ENCODE results near the gene OR6B1. TPM values are rescaled to one million over a fixed set of nuclear protein-coding genes. Genes with fewer than 3 reads are reported as not detected.

The OR6B1 gene
- total RNA-seq, 1 experiment from 2014 or later = not detected

DNA sequence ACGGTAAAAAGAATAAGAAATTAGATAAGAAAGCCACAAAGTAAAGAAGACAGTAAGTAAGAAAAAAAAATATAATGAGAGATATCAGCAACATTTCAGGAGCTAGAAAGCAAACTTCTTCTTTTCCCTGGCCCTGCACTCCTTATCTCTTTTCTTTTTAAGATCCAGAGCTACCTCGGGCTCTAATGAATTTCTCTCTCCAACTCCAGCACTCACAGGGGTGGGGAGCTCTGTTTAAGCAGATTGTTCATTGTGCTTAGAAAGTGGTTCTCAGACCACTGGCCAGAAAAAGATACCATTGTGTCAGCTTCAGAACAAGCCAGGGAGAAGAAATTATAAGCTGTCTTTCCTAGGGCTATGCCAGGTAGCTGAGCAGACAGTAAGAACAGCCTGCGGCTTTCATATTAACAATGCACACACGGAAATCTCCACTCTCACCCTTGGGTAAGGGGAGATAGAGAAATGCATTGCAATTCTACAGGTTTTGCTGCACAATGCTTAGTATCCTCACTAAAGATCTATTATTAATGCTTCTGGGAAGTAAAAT lies 26.2 kb upstream of the OR6B1 start:
- no peak for TF ChIP-seq TP53 (CRISPR knock-in tag; IDR thresholded peaks at IDR 0.05)
- no peak for TF ChIP-seq ZNF416 (CRISPR knock-in tag; IDR thresholded peaks at IDR 0.05)
- no peak for TF ChIP-seq CREM (CRISPR knock-in tag; IDR thresholded peaks at IDR 0.05)
- no peak for TF ChIP-seq NFYB (CRISPR knock-in tag; conservative IDR thresholded peaks at IDR 0.05; ENCODE audit: low read depth)
- Mint-ChIP-seq H3K36me3 (no peaks in the 10 kb centered on the region), H3K4me3 (no peak overlapping the region), H3K4me1 (no peaks in the 10 kb centered on the region), H3K9me3 (peaks cover 17% of the 10 kb centered on the region; the same call in 1 of the 2 replicates), H3K27ac (no peak overlapping the region), H3K27me3 (ENCODE audit: low read depth) (no peaks in the 10 kb centered on the region)
- ChIA-PET CTCF (interaction anchor here (0.8 to 1.2 kb wide), 2 partner anchors 90 to 154 kb away, joined by 3 read pairs; no protein-coding TSS in a partner anchor), POLR2A (no interaction called here)
- ATAC-seq (no peak), DNase-seq (ENCODE audit: low spot score) (no peak)

DNA sequence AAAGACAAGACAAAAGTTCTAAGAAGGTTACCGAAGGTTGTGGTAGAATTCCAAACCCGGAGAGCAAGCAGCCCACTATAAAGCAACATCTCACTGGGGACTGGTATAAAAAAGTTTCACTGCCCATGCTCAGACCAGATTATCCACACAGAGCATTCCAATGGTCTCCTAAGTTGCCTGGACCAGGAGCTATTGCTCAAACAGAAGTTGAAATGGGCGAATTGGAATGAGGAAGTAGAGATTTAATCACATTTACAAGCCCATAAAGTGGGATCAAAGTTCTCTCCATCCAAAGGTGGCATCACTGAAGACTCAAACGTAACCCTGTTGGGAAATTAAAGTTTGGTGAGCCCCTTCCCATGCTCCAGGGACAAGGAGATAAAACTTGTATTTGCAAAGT lies 25.7 kb upstream of the OR6B1 start:
- POLR2A ChIA-PET = no interaction called here
- CTCF ChIA-PET = no interaction called here

DNA sequence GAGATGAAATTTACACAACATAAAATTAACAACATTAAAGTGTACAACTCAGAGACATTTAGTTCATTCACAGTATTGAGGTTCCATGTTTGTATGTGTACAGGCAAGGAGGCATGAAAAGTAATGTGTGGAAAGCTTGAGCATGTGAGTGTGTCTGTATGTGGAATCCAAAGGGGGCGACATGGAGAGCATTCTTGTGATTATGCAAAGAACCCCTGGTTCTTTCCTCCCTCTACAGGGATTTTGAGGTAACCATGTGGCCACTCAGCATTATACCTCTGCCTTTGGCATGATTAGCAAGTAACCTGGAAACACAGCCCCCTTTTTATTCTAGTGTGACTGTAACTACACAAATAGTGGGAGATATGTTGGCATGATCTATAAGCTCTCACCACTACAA lies 24.5 kb upstream of the OR6B1 start:
- no peak for DNase-seq (ENCODE audit: low spot score)
- H3K36me3 Mint-ChIP-seq = no peaks in the 10 kb centered on the region
- ATAC-seq = peak; percentile 83
- CTCF ChIA-PET = interaction anchor here (0.7 to 1.0 kb wide), 4 partner anchors 23 to 91 kb away, joined by 3 read pairs; no protein-coding TSS in a partner anchor
- H3K27me3 Mint-ChIP-seq (ENCODE audit: low read depth) = no peaks in the 10 kb centered on the region
- no peaks in the 10 kb centered on the region for H3K4me1 Mint-ChIP-seq
- TF ChIP-seq, protein P1, sequence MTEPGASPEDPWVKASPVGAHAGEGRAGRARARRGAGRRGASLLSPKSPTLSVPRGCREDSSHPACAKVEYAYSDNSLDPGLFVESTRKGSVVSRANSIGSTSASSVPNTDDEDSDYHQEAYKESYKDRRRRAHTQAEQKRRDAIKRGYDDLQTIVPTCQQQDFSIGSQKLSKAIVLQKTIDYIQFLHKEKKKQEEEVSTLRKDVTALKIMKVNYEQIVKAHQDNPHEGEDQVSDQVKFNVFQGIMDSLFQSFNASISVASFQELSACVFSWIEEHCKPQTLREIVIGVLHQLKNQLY (CRISPR knock-in tag; IDR thresholded peaks at IDR 0.05) = no peak
- TF ChIP-seq IRF2 (CRISPR knock-in tag; IDR thresholded peaks at IDR 0.05; ENCODE audit: borderline replicate concordance, low read depth) (no peak), ATF1 (CRISPR knock-in tag; IDR thresholded peaks at IDR 0.05) (no peak), NR3C1 (CRISPR knock-in tag; conservative IDR thresholded peaks at IDR 0.05; ENCODE audit: low read depth) (no peak), ZNF219 (CRISPR knock-in tag; IDR thresholded peaks at IDR 0.05; ENCODE audit: borderline replicate concordance) (no peak)
- TF ChIP-seq, protein P2, sequence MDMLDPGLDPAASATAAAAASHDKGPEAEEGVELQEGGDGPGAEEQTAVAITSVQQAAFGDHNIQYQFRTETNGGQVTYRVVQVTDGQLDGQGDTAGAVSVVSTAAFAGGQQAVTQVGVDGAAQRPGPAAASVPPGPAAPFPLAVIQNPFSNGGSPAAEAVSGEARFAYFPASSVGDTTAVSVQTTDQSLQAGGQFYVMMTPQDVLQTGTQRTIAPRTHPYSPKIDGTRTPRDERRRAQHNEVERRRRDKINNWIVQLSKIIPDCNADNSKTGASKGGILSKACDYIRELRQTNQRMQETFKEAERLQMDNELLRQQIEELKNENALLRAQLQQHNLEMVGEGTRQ (CRISPR knock-in tag; IDR thresholded peaks at IDR 0.05) = no peak
- TF ChIP-seq, protein P3, sequence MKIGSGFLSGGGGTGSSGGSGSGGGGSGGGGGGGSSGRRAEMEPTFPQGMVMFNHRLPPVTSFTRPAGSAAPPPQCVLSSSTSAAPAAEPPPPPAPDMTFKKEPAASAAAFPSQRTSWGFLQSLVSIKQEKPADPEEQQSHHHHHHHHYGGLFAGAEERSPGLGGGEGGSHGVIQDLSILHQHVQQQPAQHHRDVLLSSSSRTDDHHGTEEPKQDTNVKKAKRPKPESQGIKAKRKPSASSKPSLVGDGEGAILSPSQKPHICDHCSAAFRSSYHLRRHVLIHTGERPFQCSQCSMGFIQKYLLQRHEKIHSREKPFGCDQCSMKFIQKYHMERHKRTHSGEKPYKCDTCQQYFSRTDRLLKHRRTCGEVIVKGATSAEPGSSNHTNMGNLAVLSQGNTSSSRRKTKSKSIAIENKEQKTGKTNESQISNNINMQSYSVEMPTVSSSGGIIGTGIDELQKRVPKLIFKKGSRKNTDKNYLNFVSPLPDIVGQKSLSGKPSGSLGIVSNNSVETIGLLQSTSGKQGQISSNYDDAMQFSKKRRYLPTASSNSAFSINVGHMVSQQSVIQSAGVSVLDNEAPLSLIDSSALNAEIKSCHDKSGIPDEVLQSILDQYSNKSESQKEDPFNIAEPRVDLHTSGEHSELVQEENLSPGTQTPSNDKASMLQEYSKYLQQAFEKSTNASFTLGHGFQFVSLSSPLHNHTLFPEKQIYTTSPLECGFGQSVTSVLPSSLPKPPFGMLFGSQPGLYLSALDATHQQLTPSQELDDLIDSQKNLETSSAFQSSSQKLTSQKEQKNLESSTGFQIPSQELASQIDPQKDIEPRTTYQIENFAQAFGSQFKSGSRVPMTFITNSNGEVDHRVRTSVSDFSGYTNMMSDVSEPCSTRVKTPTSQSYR (CRISPR knock-in tag; IDR thresholded peaks at IDR 0.05) = no peak
- TF ChIP-seq, protein P4, sequence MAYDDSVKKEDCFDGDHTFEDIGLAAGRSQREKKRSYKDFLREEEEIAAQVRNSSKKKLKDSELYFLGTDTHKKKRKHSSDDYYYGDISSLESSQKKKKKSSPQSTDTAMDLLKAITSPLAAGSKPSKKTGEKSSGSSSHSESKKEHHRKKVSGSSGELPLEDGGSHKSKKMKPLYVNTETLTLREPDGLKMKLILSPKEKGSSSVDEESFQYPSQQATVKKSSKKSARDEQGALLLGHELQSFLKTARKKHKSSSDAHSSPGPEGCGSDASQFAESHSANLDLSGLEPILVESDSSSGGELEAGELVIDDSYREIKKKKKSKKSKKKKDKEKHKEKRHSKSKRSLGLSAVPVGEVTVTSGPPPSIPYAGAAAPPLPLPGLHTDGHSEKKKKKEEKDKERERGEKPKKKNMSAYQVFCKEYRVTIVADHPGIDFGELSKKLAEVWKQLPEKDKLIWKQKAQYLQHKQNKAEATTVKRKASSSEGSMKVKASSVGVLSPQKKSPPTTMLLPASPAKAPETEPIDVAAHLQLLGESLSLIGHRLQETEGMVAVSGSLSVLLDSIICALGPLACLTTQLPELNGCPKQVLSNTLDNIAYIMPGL (CRISPR knock-in tag; IDR thresholded peaks at IDR 0.05) = no peak
- H3K27ac Mint-ChIP-seq = no peak overlapping the region
- peaks cover 13% of the 10 kb centered on the region; the same call in 1 of the 2 replicates for H3K9me3 Mint-ChIP-seq
- POLR2A ChIA-PET = no interaction called here
- no peak overlapping the region for H3K4me3 Mint-ChIP-seq

More for the DNA sequence above, 25.7 kb upstream of the OR6B1 start:
- Mint-ChIP-seq H3K9me3 (peaks cover 17% of the 10 kb centered on the region; the same call in 1 of the 2 replicates), H3K27ac (no peak overlapping the region), H3K4me3 (no peak overlapping the region), H3K27me3 (ENCODE audit: low read depth) (no peaks in the 10 kb centered on the region), H3K4me1 (no peaks in the 10 kb centered on the region), H3K36me3 (no peaks in the 10 kb centered on the region)
- TF ChIP-seq CREM (CRISPR knock-in tag; IDR thresholded peaks at IDR 0.05) = no peak
- no peak for TF ChIP-seq SOX15 (CRISPR knock-in tag; IDR thresholded peaks at IDR 0.05)
- TF ChIP-seq, protein P5, sequence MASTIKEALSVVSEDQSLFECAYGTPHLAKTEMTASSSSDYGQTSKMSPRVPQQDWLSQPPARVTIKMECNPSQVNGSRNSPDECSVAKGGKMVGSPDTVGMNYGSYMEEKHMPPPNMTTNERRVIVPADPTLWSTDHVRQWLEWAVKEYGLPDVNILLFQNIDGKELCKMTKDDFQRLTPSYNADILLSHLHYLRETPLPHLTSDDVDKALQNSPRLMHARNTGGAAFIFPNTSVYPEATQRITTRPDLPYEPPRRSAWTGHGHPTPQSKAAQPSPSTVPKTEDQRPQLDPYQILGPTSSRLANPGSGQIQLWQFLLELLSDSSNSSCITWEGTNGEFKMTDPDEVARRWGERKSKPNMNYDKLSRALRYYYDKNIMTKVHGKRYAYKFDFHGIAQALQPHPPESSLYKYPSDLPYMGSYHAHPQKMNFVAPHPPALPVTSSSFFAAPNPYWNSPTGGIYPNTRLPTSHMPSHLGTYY (CRISPR knock-in tag; IDR thresholded peaks at IDR 0.05) = no peak
- TF ChIP-seq, protein P6, sequence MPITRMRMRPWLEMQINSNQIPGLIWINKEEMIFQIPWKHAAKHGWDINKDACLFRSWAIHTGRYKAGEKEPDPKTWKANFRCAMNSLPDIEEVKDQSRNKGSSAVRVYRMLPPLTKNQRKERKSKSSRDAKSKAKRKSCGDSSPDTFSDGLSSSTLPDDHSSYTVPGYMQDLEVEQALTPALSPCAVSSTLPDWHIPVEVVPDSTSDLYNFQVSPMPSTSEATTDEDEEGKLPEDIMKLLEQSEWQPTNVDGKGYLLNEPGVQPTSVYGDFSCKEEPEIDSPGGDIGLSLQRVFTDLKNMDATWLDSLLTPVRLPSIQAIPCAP (CRISPR knock-in tag; IDR thresholded peaks at IDR 0.05) = no peak
- TF ChIP-seq, protein P7, sequence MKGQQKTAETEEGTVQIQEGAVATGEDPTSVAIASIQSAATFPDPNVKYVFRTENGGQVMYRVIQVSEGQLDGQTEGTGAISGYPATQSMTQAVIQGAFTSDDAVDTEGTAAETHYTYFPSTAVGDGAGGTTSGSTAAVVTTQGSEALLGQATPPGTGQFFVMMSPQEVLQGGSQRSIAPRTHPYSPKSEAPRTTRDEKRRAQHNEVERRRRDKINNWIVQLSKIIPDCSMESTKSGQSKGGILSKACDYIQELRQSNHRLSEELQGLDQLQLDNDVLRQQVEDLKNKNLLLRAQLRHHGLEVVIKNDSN (CRISPR knock-in tag; IDR thresholded peaks at IDR 0.05) = no peak
- no peak for TF ChIP-seq NR1H2 (CRISPR knock-in tag; IDR thresholded peaks at IDR 0.05)
- no peak for TF ChIP-seq FOXK1 (CRISPR knock-in tag; IDR thresholded peaks at IDR 0.05)
- TF ChIP-seq, protein P1 (CRISPR knock-in tag; IDR thresholded peaks at IDR 0.05) = no peak
- no peak for TF ChIP-seq GTF2I (CRISPR knock-in tag; conservative IDR thresholded peaks at IDR 0.05)
- TF ChIP-seq KAT7 (CRISPR knock-in tag; IDR thresholded peaks at IDR 0.05; ENCODE audit: borderline replicate concordance) = no peak
- TF ChIP-seq, protein P8, sequence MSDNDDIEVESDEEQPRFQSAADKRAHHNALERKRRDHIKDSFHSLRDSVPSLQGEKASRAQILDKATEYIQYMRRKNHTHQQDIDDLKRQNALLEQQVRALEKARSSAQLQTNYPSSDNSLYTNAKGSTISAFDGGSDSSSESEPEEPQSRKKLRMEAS (CRISPR knock-in tag; IDR thresholded peaks at IDR 0.05) = no peak
- ATAC-seq (no peak), DNase-seq (ENCODE audit: low spot score) (no peak)

Measured in WTC11 (cell line).